HG03571 (cell line): ENCODE measurements around the gene CFHR4.
"Not testable (repeated sequence)": the region's sequence is repeated elsewhere in the genome, so short reads cannot be mapped to it uniquely, and the experiment has no call there.

ENCODE experiments used
- ATAC-seq: cut with Tn5 transposase; IDR thresholded peaks from one replicate; pipeline ENCODE4 v1.9.1; 2021; ENCODE audit not compliant: unreplicated experiment

The CFHR4 gene

DNA sequence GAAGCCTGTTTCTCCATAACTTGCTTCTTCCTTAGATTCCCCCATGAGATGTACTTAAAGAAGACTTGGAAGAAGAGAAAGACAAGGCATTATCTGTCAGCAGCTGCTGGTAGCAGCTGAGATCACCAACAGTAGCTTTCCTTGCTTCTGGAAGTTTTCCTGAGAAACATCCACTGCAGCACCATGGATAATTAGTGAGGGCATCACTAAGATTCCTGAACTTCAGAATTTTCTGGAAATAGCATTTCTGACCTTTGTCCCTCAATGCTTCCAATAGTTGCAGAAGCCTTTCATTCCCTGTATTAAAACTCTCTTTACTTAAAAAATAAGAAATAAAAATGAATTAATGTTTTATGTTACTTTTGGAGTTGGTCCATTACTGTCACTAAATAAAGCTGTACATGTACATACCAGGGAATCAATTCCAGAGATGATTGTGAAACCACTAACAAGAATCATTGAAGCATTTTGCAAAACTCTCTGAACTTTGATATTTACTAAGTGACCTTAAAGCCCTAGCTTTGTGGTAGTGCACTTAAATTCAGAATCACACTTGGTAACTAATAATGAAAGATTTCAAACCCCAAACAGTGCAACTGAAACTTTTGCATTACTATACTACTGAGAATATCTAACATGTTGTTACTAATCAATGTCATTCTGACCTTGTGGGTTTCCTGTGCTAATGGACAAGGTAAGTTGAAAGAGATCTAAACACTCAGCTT, at the start of gene CFHR4:
CFHR4 (plus strand) TSS at position 538 of the 725 bp plus-strand sequence; CDS start at position 637, 99 bp downstream.
- ATAC-seq: peak; percentile 93

DNA sequence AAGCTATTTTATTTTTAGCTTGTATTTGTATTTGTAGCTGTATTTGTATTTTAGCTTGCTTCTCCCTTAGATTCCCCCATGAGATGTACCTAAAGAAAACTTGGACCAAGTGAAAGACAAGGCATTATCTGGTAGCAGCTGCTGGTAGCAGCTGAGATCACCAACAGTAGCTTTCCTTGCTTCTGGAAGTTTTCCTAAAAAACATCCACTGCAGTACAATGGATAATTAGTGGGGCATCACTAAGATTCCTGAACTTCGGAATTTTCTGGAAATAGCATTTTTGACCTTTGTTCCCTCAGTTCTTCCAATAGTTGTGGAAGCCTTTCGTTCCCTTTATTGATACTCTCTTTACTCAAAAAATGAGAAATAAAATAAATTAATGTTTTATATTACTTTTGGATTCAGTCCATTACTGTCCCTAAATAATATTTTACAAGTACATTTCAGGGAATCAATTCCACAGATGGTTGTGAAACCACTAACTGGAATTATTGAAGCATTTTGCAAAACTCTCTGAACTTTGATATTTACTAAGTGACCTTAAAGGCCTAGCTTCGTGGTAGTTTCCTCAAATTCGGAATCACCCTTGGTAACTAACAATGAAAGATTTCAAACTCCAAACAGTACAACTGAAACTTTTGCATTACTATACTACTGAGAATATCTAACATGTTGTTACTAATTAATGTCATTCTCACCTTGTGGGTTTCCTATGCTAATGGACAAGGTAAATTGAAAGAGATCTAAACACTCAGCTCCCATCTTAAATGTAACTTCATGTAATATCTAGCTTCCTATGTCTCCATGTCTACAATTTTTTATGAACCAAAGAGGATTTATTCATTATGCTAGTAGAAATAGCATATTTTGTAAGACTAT, 38.0 kb upstream of the CFHR4 start:
- ATAC-seq: not testable (repeated sequence)

DNA sequence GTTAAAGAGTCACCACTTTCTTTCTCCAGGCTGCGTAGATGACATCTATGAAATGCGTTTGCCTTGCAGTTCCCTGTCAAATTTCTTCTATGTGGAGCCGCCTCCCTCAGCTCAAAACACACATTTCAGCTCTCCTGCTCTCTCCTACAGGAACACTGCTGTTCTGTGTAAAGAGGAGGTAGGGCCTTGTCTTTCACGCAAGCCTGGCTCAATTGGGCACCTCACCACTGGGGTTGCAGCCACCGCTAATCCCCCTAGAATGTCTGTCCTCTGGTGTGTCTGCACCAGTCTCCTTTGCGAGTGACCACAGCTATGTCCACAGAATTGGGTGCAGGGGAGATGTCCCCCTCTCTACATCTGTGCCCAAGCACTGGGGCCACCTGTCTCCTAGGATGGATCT, 31.8 kb upstream of the CFHR4 start:
- no peak for ATAC-seq

DNA sequence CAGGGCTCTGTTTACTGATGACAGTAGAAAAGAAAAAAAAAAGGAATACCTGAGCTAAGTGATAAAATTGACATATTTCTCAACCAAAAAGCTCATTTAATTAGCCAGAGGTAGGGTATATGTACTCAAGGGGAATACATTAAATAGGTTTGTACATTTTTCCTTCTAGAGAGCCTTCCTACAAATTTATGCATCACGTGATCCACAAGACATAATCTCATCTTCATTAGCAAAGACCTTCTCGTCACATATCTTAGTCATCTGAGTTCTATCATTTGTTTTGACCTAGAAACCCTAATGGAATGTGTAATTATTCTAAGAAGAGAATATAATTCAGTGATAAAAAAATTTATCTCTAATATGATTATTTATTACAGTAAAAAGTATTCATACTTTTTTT, 30.7 kb upstream of the CFHR4 start:
- no peak for ATAC-seq

DNA sequence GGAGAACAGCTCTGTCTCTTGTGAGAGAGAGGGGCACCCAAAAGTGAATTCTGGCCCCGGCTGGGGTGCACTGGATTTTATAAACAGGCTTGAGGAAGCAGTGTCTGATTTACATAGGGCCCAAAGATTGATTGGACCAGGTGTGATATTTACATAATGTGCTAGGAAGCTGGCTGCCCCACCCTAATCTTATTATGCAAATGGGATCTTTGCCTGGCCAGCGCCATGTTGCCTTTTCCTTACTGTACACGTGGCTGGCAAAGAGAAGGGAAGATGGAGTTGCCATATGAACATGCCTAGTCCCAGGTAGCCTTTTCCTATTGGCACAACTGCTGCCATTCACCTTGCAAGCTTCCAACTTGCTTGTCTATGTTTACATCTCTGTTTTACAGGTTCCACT, 29.0 kb upstream of the CFHR4 start:
- no peak for ATAC-seq

DNA sequence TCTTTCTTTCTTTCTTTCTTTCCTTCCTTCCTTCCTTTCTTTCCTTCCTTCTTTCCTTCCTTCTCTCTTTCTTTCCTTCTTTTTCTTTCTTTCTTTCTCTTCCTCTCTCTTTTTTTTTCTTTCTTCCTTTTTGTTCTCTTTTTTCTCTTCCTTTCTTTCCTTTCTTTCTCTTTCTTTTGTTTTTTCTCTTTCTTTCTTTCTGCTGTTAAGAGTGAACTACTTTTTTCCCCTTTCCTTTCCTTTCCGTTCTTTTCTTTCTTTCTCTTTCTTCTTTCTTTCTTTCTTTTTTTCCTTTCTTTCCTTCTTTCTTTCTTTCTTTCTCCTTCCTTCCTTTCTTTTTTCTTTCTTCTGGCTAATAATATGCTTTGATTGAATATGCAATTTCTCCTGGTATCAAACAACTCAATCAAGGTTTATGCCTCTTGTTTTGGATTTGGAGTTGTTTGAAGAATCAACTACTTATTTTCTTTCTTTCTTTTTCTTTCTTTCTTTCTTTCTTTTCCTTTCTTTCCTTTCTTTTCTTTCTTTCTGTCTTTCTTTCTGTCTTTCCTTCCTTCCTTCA, 27.4 kb upstream of the CFHR4 start:
- no peak for ATAC-seq

DNA sequence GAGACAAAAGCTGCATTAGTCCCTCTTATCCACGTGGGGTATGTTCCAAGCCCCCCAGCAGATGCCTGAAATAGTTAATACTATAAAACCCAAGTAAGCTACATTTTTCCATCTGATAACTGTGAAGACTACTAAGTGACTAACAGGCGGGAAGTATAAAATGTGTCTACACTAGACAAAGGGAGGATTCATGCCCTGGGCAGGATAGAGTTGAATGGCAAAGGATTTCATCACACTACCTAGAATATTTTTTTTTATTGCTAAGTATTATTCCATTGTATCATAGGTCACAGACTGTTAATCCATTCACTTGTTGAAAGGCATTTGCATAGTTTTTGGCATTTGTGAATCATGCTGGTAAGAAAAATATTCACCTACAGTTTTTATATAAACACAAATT, 26.4 kb upstream of the CFHR4 start:
- ATAC-seq: no peak

DNA sequence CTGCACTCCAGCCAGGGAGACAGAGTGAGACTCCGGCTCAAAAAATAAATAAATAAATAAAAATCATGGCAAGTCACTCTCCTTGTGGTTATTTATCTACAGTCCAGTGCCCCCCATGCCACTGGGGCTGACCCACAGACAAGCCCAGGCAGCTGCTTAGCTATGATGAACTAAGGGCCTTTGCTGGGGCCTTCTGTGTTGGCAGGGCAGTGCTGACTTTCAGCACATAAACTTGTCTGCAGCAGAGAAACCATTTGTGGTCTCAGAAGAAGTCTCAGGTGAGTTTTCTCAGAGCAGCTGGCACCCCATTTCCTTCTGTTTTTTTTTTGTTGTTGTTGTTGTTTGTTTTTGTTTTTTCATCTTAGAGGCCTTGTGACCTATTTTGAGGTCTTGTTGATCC, 20.9 kb upstream of the CFHR4 start:
- ATAC-seq: no peak

DNA sequence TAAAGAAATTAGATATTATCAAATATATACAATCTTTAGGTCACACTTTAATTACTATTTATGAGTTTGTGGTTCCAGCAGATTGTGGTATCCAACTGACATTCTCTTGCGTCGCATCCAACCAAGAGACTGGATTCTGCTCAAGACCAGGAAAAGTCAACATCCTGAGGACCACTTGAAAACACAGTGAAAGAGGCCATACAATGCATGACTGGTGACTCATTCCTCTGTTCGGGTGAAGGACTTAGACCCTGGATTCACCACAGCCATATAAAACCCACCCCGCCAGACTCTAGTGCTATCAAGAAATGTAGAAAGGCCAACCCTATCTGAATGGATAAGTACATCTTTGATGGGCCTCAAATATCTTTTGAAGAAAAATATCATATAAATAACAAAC, 14.5 kb upstream of the CFHR4 start:
- no peak for ATAC-seq

DNA sequence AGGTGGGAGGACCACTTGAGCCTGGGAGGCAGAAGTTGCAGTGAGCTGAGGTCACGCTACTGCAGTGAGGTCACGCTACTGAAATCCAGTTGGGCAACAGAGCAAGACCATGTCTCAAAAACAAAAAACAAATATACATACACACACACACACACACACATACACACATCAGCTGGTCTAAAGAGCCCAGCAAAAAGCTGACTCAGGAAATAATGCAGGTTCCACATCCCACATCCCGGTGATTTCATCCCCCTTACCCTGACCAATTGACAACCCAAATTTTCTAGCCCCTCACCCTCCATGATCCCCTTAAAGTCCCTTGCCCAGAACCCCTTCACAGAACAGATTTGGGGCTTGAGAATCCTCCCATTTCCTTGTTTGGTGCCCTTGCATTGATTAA, 11.9 kb upstream of the CFHR4 start:
- no peak for ATAC-seq

DNA sequence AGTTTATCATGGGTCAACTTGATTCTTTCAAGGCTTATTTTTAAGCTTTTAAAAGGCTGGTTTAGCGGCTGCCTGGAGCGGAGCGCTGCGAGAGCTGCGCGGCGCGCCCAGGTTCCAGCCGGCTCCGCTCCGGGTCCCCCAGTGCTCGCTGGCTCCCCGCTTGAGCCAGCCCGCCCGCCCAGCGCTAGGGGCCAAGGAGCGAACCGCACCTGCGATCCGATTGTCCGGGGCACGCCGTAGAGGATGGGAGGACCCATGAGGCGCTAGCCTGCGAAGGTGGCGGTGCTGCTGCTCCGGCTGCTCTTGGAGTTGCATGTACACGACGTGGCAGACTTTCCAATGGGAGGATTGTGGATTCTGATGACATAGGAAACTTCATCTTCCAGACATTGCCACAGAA, 9.9 kb upstream of the CFHR4 start:
- no peak for ATAC-seq

DNA sequence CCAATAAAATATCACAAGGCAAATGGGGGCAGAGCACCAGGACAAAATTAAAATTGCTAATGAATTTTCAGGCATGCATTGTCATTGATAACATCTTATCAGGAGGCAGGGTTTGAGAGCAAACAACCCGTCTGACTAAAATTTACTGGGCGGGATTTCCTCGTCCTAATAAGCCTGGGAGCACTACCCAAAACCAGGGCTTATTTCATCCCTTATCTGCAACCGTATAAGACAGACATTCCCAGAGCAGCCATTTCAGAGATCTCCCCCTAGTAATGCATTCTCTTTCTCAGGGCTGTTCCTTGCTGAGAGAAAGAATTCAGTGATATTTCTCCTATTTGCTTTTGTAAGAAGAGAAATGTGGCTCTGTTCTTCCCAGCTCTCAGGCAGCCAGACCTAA, 1.3 kb upstream of the CFHR4 start:
- not testable (repeated sequence) for ATAC-seq

DNA sequence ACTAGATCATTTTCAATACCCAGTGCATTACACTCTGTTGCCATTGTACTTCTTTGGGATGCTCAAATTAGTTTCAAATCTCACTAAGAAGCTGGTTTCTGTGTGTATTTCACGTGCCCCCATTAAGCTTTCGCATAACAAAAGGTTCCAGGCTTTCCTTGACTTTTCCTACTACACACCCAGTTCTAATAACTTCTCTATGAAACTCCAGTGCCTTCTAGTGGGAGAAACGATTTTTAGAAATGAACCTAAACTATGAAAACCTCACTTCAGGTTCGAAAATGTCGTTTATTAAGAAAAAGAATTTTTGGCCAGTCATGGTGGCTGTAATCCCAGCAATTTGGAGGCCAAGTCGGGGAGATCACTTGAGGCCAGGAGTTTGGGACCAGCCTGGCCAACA, 2.8 kb downstream of the CFHR4 start:
- ATAC-seq: no peak

DNA sequence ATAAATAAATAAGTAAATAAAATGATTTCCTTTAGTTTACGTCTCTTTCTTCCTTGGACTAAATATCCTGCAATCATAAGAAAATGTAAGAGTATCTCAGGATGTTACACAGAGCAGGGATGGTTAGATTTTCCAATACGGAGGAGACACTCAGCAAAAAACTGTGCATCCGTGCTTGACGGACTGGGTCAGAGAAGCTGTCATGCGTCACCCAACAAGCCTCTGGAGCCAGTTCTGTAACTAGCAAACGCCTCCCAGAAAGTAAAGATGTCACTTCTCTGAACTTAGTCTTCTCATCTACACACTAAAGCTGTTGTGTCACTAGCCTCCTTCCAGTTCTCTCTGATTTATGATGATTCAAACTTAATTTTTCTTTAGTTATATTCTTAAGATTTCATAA, 3.4 kb downstream of the CFHR4 start:
- ATAC-seq: no peak

DNA sequence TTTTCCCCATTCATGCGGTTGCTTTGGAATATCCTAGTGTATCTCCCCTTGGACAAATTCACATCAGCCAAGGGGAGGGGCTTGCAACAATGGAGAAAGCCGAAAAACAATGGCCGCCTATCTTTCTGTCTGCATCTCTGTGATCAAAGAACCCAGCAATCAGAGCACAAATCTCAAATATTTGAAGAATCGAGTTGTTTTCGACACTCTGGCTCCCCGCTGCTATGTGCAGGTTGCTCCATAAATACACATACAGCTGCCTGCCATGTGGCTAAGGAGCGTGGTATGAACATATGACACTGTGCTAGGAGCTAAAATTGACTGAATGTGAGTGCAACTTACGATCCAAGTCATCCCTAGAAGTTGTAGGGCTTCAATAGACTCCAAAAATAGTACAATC, 8.5 kb downstream of the CFHR4 start:
- no peak for ATAC-seq

DNA sequence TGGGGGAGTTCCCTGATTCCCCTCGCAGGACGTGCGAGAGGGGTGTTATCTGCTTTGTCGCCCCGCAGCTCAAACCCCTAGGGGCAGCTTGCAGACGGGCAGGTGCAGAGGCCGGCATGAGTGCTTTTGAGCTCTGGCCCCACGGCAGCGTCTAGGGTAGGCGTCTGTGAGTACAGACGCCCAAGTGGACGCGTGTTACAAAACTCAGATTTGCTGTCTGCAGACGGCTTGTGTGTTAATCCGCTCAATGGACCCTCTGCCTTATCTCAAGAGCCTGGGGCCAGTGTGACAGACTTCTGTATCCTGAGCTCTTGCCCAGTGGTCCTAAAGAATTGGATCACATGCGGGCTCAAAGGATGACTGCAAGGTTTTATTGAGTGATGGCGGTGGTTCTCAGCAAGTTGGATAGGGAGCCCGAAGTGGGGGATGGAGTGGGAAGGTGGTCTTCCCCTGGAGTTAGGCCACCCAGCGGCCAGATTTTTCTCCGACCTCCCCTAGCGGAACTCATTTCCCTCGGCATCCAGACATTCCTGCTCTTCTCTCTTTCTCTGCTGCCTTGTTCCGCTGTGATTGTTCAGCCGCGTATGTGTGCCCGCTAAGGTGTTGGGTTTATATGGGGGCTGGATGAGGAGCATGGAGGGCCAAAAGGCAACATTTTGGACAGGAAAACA, 9.4 kb downstream of the CFHR4 start:
- no peak for ATAC-seq

DNA sequence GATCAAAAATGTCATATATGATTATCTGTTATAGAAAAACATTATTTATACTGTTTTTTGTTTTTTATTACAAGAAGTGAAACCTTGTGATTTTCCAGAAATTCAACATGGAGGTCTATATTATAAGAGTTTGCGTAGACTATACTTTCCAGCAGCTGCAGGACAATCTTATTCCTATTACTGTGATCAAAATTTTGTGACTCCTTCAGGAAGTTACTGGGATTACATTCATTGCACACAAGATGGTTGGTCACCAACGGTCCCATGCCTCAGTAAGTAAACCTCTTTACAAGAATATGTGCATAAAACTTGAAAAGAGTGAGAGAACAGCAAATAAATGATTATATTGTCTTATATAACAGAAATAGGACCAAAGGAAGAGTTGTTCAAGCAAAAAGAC, 14.5 kb downstream of the CFHR4 start:
- ATAC-seq: no peak

DNA sequence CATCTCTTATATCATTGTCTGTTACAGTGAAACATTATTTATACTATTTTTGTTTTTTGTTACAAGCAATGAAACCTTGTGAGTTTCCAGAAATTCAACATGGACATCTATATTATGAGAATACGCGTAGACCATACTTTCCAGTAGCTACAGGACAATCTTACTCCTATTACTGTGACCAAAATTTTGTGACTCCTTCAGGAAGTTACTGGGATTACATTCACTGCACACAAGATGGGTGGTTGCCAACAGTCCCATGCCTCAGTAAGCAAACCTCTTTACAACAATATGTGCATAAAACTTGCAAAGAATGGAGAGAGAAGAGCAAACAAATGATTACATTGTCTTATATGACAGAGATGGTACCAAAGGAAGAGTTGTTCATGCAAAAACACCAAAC, 22.4 kb downstream of the CFHR4 start:
- no peak for ATAC-seq

DNA sequence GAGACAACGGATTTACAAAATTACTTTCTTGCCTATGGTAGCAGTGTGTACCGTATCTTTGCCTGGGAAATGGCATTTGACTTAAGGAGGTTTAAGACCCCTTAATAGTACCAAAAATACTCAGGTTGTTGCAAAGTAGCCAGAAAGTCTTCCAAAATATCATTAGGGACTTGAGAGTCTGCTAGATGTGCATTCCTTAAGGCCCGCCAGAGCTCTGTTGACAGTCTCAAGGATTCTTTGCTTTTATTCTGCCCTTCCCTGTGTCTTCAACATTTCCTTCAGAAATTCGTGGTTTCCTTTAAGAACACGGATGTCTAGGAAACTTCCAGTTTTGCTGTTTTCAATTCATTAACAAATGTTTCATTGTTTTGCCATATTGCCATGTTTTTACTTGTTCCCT, 24.4 kb downstream of the CFHR4 start:
- not testable (repeated sequence) for ATAC-seq

DNA sequence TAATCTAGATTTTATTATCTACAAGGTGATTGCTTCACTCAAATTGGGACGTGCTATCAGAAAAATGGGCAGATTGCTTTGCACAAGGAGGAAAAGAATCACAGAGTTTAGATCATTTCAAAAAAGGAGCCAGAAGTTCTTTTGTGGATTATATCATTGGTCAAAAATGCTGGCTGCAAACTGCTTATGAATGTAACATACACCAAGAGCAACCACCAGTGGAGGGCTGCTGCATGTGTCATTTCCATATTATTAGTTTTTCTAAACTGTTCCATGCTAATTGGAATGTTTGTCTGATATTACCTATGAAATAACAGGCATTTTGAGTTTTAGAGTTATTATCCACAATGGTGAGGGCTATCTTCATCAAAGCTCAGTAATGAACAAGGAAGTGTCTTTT, 39.0 kb downstream of the CFHR4 start:
- not testable (repeated sequence) for ATAC-seq

DNA sequence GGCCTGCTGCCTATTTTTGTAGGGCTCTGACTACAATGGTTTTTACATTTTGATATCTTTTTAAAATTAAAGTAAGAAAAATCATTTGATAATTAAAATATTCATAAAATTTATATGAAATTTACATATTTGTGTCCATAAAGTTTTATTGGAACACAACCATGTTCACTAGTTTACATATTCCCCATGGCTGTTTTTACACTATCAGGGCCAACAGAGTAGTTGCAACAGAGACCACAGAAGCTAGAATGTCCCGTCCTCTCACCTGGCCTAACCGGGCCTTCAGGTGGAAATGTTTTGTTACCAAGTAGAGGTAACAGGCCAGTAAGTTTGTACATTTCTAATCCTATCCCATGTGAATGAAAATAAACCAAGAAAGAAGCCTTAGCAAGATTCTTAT, 45.0 kb downstream of the CFHR4 start:
- not testable (repeated sequence) for ATAC-seq
